Measurements from ENCODE around the gene PCDH9. TPM values are rescaled to one million over a fixed set of nuclear protein-coding genes. Genes with fewer than 3 reads are reported as not detected.

The PCDH9 gene
- polyA plus RNA-seq, 1 of the 3 experiments (the other 2 are of a cell fraction): 1.3 TPM

DNA sequence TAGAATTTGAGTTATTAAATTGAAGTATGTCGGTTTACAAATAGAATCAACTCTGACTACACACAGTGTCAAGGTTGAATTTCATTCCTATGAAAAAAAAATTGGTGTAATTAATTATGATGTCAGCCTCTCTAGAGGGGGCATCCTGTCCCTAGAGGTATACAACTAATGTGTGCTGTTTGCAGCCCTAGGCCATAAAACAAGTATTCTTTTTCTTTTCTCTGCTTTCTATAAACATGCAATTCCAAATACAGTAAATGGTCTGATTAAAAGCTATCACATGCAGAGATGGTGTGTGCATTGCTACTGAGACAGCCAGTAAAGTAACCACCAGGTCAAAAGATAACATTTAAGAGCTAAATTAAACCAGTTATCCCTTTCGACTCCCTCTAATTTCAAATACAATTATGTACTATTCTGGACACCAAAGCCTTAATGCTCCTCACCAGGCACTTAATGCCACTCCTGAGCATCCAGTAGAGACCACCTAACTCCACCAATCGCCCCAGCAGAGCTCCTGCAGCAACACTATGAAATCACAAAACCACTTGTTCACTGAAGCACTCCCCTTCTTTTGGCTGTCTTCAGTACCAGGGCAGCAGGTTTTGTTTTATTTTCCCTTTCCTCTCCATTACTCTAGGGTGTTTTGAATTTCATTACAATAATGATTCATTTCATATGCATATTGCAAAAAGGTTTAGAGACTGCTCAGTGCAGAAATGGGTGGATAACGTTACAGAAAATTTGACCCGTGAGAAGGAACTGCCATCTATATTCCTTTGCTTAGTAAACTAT lies 426.9 kb downstream of the PCDH9 start:
- Histone ChIP-seq H3K4me3 (ENCODE audit: low read depth in 2 of 2, low read length in 1 of 2) (no peak overlapping the region), H2AFZ (ENCODE audit: low read depth) (no peak overlapping the region), H3K27ac (ENCODE audit: low read depth in 2 of 2, low read length in 1 of 2) (no peak overlapping the region), H3K4me2 (no peak overlapping the region), H3K9me3 (no peaks in the 10 kb centered on the region), H3K9ac (no peak overlapping the region), H3F3A (replicated peaks; ENCODE audit: insufficient read depth) (no peaks in the 10 kb centered on the region), H3K36me3 (replicated peaks in 1 of 2; ENCODE audit: control insufficient read depth in 1 of 2, insufficient read depth in 2 of 2, low read length in 1 of 2) (no peaks in the 10 kb centered on the region), H3K27me3 (ENCODE audit: insufficient read depth) (no peaks in the 10 kb centered on the region), H3K9me2 (no peaks in the 10 kb centered on the region), H3K79me2 (ENCODE audit: insufficient read depth) (no peaks in the 10 kb centered on the region), H4K20me1 (ENCODE audit: insufficient read depth) (no peaks in the 10 kb centered on the region), H3K4me1 (ENCODE audit: control insufficient read depth in 1 of 2, insufficient read depth in 2 of 2, low read depth in 1 of 2, low read length in 1 of 2) (peaks cover 0 to 6% of the 10 kb centered on the region in 2 experiments; a peak in 2 of 4 replicates)
- DNase-seq: no peak
- ChIA-PET CTCF (no interaction called here), POLR2A (no interaction called here)
- TF ChIP-seq TCF12 (IDR thresholded peaks at IDR 0.05): no peak
- TF ChIP-seq CHD2 (IDR thresholded peaks at IDR 0.05; ENCODE audit: low read length, partially characterized antibody): no peak
- TF ChIP-seq, protein P1, sequence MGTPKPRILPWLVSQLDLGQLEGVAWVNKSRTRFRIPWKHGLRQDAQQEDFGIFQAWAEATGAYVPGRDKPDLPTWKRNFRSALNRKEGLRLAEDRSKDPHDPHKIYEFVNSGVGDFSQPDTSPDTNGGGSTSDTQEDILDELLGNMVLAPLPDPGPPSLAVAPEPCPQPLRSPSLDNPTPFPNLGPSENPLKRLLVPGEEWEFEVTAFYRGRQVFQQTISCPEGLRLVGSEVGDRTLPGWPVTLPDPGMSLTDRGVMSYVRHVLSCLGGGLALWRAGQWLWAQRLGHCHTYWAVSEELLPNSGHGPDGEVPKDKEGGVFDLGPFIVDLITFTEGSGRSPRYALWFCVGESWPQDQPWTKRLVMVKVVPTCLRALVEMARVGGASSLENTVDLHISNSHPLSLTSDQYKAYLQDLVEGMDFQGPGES (IDR thresholded peaks at IDR 0.05; ENCODE audit: low read depth, low read length): no peak
- TF ChIP-seq RFX5 (IDR thresholded peaks at IDR 0.05; ENCODE audit: low read length): no peak
- TF ChIP-seq SMC3 (IDR thresholded peaks at IDR 0.05; ENCODE audit: low read depth, low read length): no peak
- no peak for TF ChIP-seq RXRA (IDR thresholded peaks at IDR 0.05; ENCODE audit: borderline replicate concordance, low read depth)
- no peak for TF ChIP-seq NFIC (IDR thresholded peaks at IDR 0.05; ENCODE audit: borderline replicate concordance)
- TF ChIP-seq, protein P2, sequence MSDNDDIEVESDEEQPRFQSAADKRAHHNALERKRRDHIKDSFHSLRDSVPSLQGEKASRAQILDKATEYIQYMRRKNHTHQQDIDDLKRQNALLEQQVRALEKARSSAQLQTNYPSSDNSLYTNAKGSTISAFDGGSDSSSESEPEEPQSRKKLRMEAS (IDR thresholded peaks at IDR 0.05; ENCODE audit: low read depth): no peak
- 81% methylated on average over 5 of the region's 5 CpGs for WGBS (ENCODE audit: low lambda C conversion rate)

DNA sequence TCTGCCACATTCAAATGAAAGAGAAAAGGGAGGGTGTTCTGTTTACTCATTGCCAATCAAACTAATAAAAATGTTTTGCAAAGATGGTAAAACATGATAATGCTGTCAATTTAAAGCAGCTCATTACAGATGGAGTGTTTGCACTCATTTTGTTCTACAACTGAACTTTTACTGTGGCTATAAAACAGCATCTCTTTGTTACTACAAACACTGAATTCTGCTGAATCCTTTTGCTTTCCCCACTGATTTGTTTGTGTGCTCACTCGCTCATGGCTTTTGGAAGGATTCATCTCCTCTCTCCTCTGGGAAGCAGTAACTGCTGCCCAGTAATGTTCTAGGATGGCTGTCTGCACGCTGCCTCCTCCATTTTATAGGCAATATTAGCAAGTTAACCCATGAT lies 434.5 kb downstream of the PCDH9 start:
- H3K9me3 ChIP-seq: no peaks in the 10 kb centered on the region
- H2AFZ ChIP-seq (ENCODE audit: low read depth): no peak overlapping the region
- ChIA-PET CTCF (interaction anchor here (1.0 kb wide), 1 partner anchor 45 kb away, joined by 3 read pairs; no protein-coding TSS in a partner anchor), POLR2A (no interaction called here)
- H3K36me3 ChIP-seq (replicated peaks in 1 of 2; ENCODE audit: control insufficient read depth in 1 of 2, insufficient read depth in 2 of 2, low read length in 1 of 2): no peaks in the 10 kb centered on the region
- no peaks in the 10 kb centered on the region for H3F3A ChIP-seq (replicated peaks; ENCODE audit: insufficient read depth)
- no peak for TF ChIP-seq CHD2 (IDR thresholded peaks at IDR 0.05; ENCODE audit: low read length, partially characterized antibody)
- TF ChIP-seq NFIC (IDR thresholded peaks at IDR 0.05; ENCODE audit: borderline replicate concordance): no peak
- no peak for TF ChIP-seq NRF1 (IDR thresholded peaks at IDR 0.05; ENCODE audit: low read depth, low read length)
- no peak for TF ChIP-seq ELF1 (IDR thresholded peaks at IDR 0.05)
- TF ChIP-seq, protein P3, sequence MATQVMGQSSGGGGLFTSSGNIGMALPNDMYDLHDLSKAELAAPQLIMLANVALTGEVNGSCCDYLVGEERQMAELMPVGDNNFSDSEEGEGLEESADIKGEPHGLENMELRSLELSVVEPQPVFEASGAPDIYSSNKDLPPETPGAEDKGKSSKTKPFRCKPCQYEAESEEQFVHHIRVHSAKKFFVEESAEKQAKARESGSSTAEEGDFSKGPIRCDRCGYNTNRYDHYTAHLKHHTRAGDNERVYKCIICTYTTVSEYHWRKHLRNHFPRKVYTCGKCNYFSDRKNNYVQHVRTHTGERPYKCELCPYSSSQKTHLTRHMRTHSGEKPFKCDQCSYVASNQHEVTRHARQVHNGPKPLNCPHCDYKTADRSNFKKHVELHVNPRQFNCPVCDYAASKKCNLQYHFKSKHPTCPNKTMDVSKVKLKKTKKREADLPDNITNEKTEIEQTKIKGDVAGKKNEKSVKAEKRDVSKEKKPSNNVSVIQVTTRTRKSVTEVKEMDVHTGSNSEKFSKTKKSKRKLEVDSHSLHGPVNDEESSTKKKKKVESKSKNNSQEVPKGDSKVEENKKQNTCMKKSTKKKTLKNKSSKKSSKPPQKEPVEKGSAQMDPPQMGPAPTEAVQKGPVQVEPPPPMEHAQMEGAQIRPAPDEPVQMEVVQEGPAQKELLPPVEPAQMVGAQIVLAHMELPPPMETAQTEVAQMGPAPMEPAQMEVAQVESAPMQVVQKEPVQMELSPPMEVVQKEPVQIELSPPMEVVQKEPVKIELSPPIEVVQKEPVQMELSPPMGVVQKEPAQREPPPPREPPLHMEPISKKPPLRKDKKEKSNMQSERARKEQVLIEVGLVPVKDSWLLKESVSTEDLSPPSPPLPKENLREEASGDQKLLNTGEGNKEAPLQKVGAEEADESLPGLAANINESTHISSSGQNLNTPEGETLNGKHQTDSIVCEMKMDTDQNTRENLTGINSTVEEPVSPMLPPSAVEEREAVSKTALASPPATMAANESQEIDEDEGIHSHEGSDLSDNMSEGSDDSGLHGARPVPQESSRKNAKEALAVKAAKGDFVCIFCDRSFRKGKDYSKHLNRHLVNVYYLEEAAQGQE (IDR thresholded peaks at IDR 0.05; ENCODE audit: low read depth, low read length): no peak
- TF ChIP-seq, protein P1 (IDR thresholded peaks at IDR 0.05; ENCODE audit: low read depth, low read length): no peak
- TF ChIP-seq RFX5 (IDR thresholded peaks at IDR 0.05; ENCODE audit: low read length): no peak
- TF ChIP-seq, protein P4, sequence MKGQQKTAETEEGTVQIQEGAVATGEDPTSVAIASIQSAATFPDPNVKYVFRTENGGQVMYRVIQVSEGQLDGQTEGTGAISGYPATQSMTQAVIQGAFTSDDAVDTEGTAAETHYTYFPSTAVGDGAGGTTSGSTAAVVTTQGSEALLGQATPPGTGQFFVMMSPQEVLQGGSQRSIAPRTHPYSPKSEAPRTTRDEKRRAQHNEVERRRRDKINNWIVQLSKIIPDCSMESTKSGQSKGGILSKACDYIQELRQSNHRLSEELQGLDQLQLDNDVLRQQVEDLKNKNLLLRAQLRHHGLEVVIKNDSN (IDR thresholded peaks at IDR 0.05; ENCODE audit: borderline replicate concordance, low read depth): no peak
- TF ChIP-seq, protein P5, sequence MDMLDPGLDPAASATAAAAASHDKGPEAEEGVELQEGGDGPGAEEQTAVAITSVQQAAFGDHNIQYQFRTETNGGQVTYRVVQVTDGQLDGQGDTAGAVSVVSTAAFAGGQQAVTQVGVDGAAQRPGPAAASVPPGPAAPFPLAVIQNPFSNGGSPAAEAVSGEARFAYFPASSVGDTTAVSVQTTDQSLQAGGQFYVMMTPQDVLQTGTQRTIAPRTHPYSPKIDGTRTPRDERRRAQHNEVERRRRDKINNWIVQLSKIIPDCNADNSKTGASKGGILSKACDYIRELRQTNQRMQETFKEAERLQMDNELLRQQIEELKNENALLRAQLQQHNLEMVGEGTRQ (IDR thresholded peaks at IDR 0.05; ENCODE audit: borderline replicate concordance, low read depth, low read length): no peak
- no peak for TF ChIP-seq YY1 (IDR thresholded peaks at IDR 0.05; ENCODE audit: low read depth)
- no peak for TF ChIP-seq SIN3A (IDR thresholded peaks at IDR 0.05; ENCODE audit: borderline replicate concordance, low read depth, low read length)
- DNase-seq: no peak
- WGBS (ENCODE audit: low lambda C conversion rate): 79% methylated on average over 2 of the region's 2 CpGs
- no peak overlapping the region for H3K4me2 ChIP-seq
- no peak overlapping the region for H3K4me3 ChIP-seq (ENCODE audit: low read depth in 2 of 2, low read length in 1 of 2)
- H3K9me2 ChIP-seq: no peaks in the 10 kb centered on the region
- H3K4me1 ChIP-seq (ENCODE audit: control insufficient read depth in 1 of 2, insufficient read depth in 2 of 2, low read depth in 1 of 2, low read length in 1 of 2): no peaks in the 10 kb centered on the region
- no peaks in the 10 kb centered on the region for H3K79me2 ChIP-seq (ENCODE audit: insufficient read depth)
- H4K20me1 ChIP-seq (ENCODE audit: insufficient read depth): no peaks in the 10 kb centered on the region
- no peak overlapping the region for H3K9ac ChIP-seq
- no peak overlapping the region for H3K27ac ChIP-seq (ENCODE audit: low read depth in 2 of 2, low read length in 1 of 2)
- no peaks in the 10 kb centered on the region for H3K27me3 ChIP-seq (ENCODE audit: insufficient read depth)

Measured in SK-N-SH (cell line).